RWPE1 (cell line): ENCODE measurements around the gene DENND4B.

Experiments
- CTCF ChIA-PET: fragments of 350-600 bp; sonication (Branson Sonifier 250); formaldehyde crosslinking; extraction: SDS; loops from one replicate; lab custom pipeline; 2021; lab: Yijun Ruan, JAX
- POLR2A ChIA-PET: fragments of 400-600 bp; formaldehyde crosslinking; extraction: SDS; loops from one replicate; lab custom pipeline; 2020; ENCODE audit warnings: antibody characterized with exemption; ENCODE audit not compliant: low non-redundant PET; lab: Yijun Ruan, JAX
- DNase-seq: peaks from one replicate; pipeline ENCODE4 v3.0.0; 2012; ENCODE audit warnings: low spot score
- H3K27ac ChIP-seq: fragments of 450-650 bp; 2 replicates; pipeline ENCODE4 v1.5.1; 2017
- TF ChIP-seq, protein P1 (sequence below): fragments of 450-650 bp; conservative IDR thresholded peaks from 2 replicates; pipeline ENCODE4 v1.5.1; 2017; ENCODE audit warnings: low read depth, mild to moderate bottlenecking

DENND4B gene

GRCh38 chr1:153958111-153958960, 11.8 kb upstream of the DENND4B start, which contains the start of gene CRTC2:
Gene CRTC2, minus strand, starts transcription at chr1:153958612. Its CDS starts 115 bp downstream, at chr1:153958497.
- POLR2A ChIA-PET: no interaction called here
- TF ChIP-seq, protein P1, sequence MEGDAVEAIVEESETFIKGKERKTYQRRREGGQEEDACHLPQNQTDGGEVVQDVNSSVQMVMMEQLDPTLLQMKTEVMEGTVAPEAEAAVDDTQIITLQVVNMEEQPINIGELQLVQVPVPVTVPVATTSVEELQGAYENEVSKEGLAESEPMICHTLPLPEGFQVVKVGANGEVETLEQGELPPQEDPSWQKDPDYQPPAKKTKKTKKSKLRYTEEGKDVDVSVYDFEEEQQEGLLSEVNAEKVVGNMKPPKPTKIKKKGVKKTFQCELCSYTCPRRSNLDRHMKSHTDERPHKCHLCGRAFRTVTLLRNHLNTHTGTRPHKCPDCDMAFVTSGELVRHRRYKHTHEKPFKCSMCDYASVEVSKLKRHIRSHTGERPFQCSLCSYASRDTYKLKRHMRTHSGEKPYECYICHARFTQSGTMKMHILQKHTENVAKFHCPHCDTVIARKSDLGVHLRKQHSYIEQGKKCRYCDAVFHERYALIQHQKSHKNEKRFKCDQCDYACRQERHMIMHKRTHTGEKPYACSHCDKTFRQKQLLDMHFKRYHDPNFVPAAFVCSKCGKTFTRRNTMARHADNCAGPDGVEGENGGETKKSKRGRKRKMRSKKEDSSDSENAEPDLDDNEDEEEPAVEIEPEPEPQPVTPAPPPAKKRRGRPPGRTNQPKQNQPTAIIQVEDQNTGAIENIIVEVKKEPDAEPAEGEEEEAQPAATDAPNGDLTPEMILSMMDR: no peak
- H3K27ac ChIP-seq: peak within 1 kb of the TSS; percentile 90
- peak; percentile 97 for DNase-seq
- CTCF ChIA-PET: interaction anchor here (0.5 to 1.9 kb wide), 5 partner anchors 9 to 216 kb away, joined by 4 to 8 read pairs (median 5); partner anchors contain the start of gene DENND4B

DNA sequence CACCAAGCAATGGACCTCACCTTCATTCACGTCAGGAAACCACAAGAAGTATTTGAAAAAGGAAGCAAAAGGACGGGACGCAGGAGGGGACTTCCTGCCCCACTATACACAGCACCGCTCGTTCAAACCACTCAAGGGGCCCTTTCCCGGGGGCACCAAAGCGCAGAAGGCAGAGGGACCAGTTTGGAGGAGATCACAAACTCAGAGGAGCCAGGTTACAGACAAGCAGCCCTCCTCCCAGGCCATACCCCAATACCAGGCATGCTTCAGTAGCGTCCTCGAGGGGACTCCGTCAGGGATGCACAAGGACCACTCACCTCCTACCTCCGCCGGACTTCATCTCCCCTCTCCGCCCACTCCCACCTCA, 11.2 kb upstream of the DENND4B start:
- POLR2A ChIA-PET: no interaction called here
- TF ChIP-seq, protein P1: no peak
- H3K27ac ChIP-seq: peak overlapping the region; percentile 90
- DNase-seq: no peak
- CTCF ChIA-PET: interaction anchor here (0.7 to 1.9 kb wide), 2 partner anchors 11 to 34 kb away, joined by 4 to 7 read pairs; partner anchors contain the start of gene DENND4B

- ChIA-PET CTCF (interaction anchor here (0.7 to 1.9 kb wide), 2 partner anchors 10 to 33 kb away, joined by 4 to 7 read pairs; partner anchors contain the start of gene DENND4B), POLR2A (no interaction called here)
- no peak for DNase-seq
- H3K27ac ChIP-seq: peak overlapping the region; percentile 90
- TF ChIP-seq, protein P1: no peak
These were observed 10.6 kb upstream of the DENND4B start for GRCh38 chr1:153956997-153957715.

DNA sequence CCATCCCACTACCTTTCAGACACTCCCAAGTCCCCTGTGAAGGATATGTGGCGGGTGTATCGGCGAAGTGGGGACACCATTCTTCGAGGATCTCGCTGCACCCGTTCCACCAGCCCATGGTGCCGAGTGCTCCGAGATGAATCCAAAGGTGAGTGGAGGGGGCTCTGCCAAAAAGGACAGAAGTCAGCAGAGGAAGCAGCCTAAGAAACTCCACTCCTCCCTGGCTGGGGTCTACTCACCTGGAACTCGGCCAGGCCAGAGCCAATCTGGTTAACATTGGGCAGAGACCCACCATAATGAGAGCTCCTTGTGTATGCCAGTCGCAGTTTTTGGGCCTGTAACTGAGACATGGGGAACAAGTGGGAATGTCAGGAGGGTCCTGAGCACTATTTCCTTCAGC, 8.3 kb upstream of the DENND4B start:
- TF ChIP-seq, protein P1: no peak
- ChIA-PET POLR2A (no interaction called here), CTCF (no interaction called here)
- no peak overlapping the region for H3K27ac ChIP-seq
- DNase-seq: no peak

GRCh38 chr1:153953859-153954365, 7.4 kb upstream of the DENND4B start:
- ChIA-PET CTCF (no interaction called here), POLR2A (no interaction called here)
- no peak for DNase-seq
- TF ChIP-seq, protein P1: no peak
- no peak overlapping the region for H3K27ac ChIP-seq

DNA sequence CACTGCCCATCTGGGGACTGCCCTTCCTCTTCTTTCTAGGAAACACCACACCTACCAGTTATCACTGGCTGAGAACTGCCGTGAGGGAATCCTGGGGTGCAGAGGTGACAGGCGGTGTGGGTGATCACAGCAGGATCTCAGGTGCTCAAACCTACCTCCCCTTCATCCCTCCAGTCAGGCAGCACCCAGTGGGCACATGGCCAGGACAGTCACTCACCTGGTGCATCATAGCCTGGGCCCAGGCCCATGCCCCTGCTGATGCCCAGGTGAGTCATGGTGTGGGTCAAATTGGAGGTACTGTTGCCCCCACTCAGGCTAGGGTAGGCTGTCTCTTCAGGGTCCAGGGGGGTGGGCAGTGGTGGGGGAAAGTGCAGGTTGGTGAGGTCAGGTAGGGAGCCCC, 5.3 kb upstream of the DENND4B start:
- ChIA-PET CTCF (interaction anchor here (1.1 kb wide), 1 partner anchor 35 kb away, joined by 3 read pairs; no protein-coding TSS in a partner anchor), POLR2A (no interaction called here)
- DNase-seq: peak; percentile 47
- H3K27ac ChIP-seq: peak overlapping the region; percentile 13; the same call in 1 of the 2 replicates
- TF ChIP-seq, protein P1: no peak
